Panc1 (cell line): Measurements from ENCODE around the gene MARCHF9. TPM values are rescaled to one million over a fixed set of nuclear protein-coding genes. Genes with fewer than 3 reads are reported as not detected.
A peak's percentile ranks its signal among the peaks of the same experiment; 100 is the strongest.

ENCODE experiments used
- ATAC-seq: fragments of 200-7000 bp; cut with Tn5 transposase; 2 replicates; pipeline ENCODE4 v1.9.1; 2020; ENCODE audit warnings: mild to moderate bottlenecking, moderate library complexity
- BruUV-seq: library from RNA; stranded (reverse); fragments of 400-500 nt; replicated peaks from 2 replicates; lab custom pipeline; 2021; lab: Mats Ljungman, UMichigan
- CTCF ChIA-PET: fragments of 300-600 bp; sonication (Branson Sonifier 250); formaldehyde crosslinking; loops from one replicate; lab custom pipeline; 2022; ENCODE audit warnings: antibody characterized with exemption; lab: Charles Lee
- POLR2A ChIA-PET: fragments of 300-600 bp; sonication (Branson Sonifier 250); formaldehyde crosslinking; loops from one replicate; lab custom pipeline; 2022; ENCODE audit warnings: antibody characterized with exemption; lab: Charles Lee
- DNase-seq: peaks from one replicate; pipeline ENCODE4 v3.0.0-alpha.2; 2010; ENCODE audit warnings: low read depth, low spot score
- H3K27ac ChIP-seq: 2 replicates; pipeline ENCODE4 v1.5.1; 2011; ENCODE audit warnings: mild to moderate bottlenecking, low read length, inconsistent platforms
- H3K27me3 ChIP-seq: fragments of 200-500 bp; sonication (Bioruptor generic); 2 replicates; pipeline ENCODE4 v1.6.0; 2014; ENCODE audit warnings: low read length, inconsistent platforms; ENCODE audit not compliant: control insufficient read depth, insufficient read depth
- H3K36me3 ChIP-seq: fragments of 200-500 bp; sonication (Bioruptor generic); 2 replicates; pipeline ENCODE4 v1.5.1; 2014; ENCODE audit warnings: inconsistent platforms, mild to moderate bottlenecking, low read length, moderate library complexity; ENCODE audit not compliant: control insufficient read depth, insufficient read depth
- H3K4me1 ChIP-seq: 2 replicates; pipeline ENCODE4 v1.5.1; 2011; ENCODE audit warnings: inconsistent platforms, mild to moderate bottlenecking, low read length, moderate library complexity; ENCODE audit not compliant: control insufficient read depth, insufficient read depth
- H3K4me3 ChIP-seq, 2 experiments: 2 replicates each; pipeline ENCODE4 v1.5.1; 2011 to 2012; ENCODE audit warnings: low read depth in 2 of 2, low read length in 2 of 2, mild to moderate bottlenecking in 2 of 2, inconsistent platforms in 1 of 2, moderate library complexity in 1 of 2
- H3K9me3 ChIP-seq: fragments of 200-500 bp; sonication (Bioruptor generic); 2 replicates; pipeline ENCODE4 v1.5.1; 2014; ENCODE audit warnings: low read depth, mild to moderate bottlenecking, inconsistent platforms, low read length, moderate library complexity; ENCODE audit not compliant: control insufficient read depth, insufficient read depth
- CTCF ChIP-seq: fragments of 450-650 bp; IDR thresholded peaks from 2 replicates; pipeline ENCODE4 v1.5.1; 2017; ENCODE audit warnings: mild to moderate bottlenecking
- POLR2AphosphoS5 ChIP-seq: IDR thresholded peaks from 2 replicates; pipeline ENCODE4 v1.6.1; 2012; ENCODE audit warnings: mild to moderate bottlenecking, low read depth, low read length, moderate library complexity
- REST ChIP-seq, 2 experiments: IDR thresholded peaks; 2 replicates each; pipeline ENCODE4 v1.6.1; 2011 to 2012; ENCODE audit warnings: low read depth in 2 of 2, control low read depth in 1 of 2, low read length in 1 of 2, mild to moderate bottlenecking in 1 of 2, moderate library complexity in 1 of 2; ENCODE audit not compliant: insufficient read depth in 1 of 2
- SIN3A ChIP-seq: IDR thresholded peaks from 2 replicates; pipeline ENCODE4 v1.6.1; 2012; ENCODE audit warnings: low read depth, mild to moderate bottlenecking, low read length, moderate library complexity, borderline replicate concordance; ENCODE audit not compliant: insufficient read depth
- TCF7L2 ChIP-seq: IDR thresholded peaks from 2 replicates; pipeline ENCODE4 v1.6.1; 2011; ENCODE audit warnings: mild to moderate bottlenecking, low read depth, low read length, inconsistent platforms
- in situ Hi-C: cut with HindIII; loops from 2 replicates; pipeline ENCODE4 v1.10.0; 2016; ENCODE audit warnings: low sequenced_read_pairs, low pct_unique_long_range_greater_than_20kb
- intact Hi-C: fragments of 100-400 bp; cut with micrococcal nuclease; formaldehyde crosslinking; loops from one replicate; pipeline ENCODE4 v1.10.0; 2022; ENCODE audit not compliant: unreplicated experiment
- total RNA-seq: library from RNA; stranded (reverse); gene quantifications from one replicate; pipeline ENCODE4 v1.2.1, GENCODE V29; 2021; ENCODE audit not compliant: unreplicated experiment

The MARCHF9 gene
- total RNA-seq, 1 experiment from 2014 or later, result 2.3 TPM

- Histone ChIP-seq H3K4me1 (peaks cover 14% of the 10 kb centered on the region), H3K4me3 (peak overlapping the region; percentile 85 to 98), H3K9me3 (no peaks in the 10 kb centered on the region), H3K27ac (peak overlapping the region; percentile 98), H3K27me3 (0 out of 2 replicates have a peak, but pooled peaks cover 2% of the 10 kb centered on the region), H3K36me3 (peaks cover 18% of the 10 kb centered on the region)
- intact Hi-C loops, result no loop called here
- DNase-seq (no peak), ATAC-seq (no peak)
- CTCF ChIA-PET, result no interaction called here
- POLR2A ChIA-PET, result interaction anchor here (0.7 kb wide), 1 partner anchor 41 kb away, joined by 3 read pairs; no protein-coding TSS in a partner anchor
- in situ Hi-C loops, result no loop called here
- BruUV-seq, result no TSS peak
- TF ChIP-seq REST (IDR thresholded peaks at IDR 0.05; ENCODE audit: insufficient read depth in 1 of 2, low read depth in 2 of 2, low read length in 1 of 2), result no peak
- TF ChIP-seq TCF7L2, result no peak
- no peak for TF ChIP-seq POLR2AphosphoS5
- TF ChIP-seq CTCF, result no peak
- no peak for TF ChIP-seq SIN3A
Observed at GRCh38 chr12:57750561-57751431, 4.1 kb upstream of the MARCHF9 start.

GRCh38 chr12:57751432-57751787 is 3.5 kb upstream of the MARCHF9 start:
- TF ChIP-seq SIN3A, result no peak
- no peak for TF ChIP-seq TCF7L2
- no TSS peak for BruUV-seq
- DNase-seq, result no peak
- Histone ChIP-seq H3K36me3 (peaks cover 18% of the 10 kb centered on the region), H3K4me3 (peak overlapping the region; percentile 85 to 98), H3K27me3 (peaks cover 7% of the 10 kb centered on the region), H3K9me3 (no peaks in the 10 kb centered on the region), H3K27ac (peak overlapping the region; percentile 98), H3K4me1 (peaks cover 14% of the 10 kb centered on the region)
- CTCF ChIA-PET, result no interaction called here
- in situ Hi-C loops, result no loop called here
- intact Hi-C loops, result no loop called here
- ATAC-seq, result no peak
- POLR2A ChIA-PET, result no interaction called here
